NCI-H1417 (cell line): ENCODE measurements around the gene NEU2.
"Not testable (repeated sequence)": the region's sequence is repeated elsewhere in the genome, so short reads cannot be mapped to it uniquely, and the experiment has no call there.

Source experiments
- DNase-seq, 3 experiments: peaks; one replicate each; lab custom pipeline; 2025; lab: John Stamatoyannopoulos, UW

The NEU2 gene

DNA sequence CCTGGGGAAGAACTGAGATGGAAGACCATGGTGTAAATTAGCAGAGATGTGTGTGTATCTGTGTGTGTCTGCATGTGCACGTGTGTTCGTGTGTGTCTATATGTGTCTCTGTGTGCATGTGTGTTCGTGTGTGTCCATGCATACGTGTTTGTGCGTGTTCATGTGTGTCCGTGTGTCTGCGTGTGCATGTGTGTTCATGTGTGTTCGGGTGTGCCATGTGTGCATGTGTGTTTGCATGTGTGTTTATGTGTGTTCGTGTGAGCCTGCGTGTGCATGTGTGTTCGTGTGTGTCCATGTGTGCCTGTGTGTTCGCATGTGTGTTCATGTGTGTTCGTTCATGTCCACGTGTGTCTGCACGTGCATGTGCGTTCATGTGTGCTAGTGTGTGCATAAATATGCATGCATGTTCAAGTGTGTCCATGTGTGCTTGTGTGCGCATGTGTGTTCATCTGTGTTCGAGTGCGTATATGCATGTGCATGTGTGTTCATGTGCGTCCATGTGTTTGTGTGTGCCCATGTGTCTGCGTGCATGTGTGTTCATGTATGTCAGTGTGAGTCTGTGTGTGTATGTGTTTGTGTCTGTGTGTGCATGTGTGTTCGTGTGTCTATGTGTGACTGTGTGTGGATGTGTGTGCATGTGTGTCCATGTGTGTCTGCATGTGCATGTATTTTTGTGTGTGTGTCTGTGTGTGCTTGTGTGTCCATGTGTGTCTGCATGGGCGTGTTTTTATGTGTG is 3.1 kb downstream of the NEU2 start:
- no peak for DNase-seq

DNA sequence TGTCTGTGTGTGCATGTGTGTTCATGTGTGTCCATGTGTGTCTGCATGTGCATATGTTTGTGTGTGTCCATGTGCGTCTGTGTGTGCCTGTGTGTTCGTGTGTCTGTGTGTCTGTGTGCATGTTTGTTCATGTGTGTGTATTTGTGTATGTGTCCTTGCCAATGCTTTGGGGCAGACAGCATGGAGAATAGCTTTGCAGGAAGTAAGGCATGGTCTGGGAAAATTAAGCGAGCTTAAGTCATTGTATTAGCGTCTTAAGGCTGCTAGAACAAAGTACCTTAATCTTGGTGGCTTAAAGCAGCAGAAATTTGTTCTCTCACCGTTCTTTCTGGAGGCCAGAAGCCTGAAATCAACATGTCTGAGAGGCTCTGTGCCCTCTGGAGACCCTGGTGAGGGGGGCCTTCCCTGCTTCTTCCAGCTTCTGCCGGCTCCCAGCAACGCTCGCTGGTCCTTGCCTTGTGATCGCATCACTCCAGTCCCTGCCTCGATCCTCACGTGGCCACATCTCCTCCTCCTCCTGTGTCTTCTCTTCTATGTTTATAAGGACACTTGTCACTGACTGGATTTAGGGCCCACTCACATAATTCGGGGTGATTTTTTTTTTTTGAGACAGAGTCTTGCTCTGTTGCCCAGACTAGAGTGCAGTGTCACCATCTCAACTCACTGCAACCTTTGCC is 3.8 kb downstream of the NEU2 start:
- DNase-seq: no peak

DNA sequence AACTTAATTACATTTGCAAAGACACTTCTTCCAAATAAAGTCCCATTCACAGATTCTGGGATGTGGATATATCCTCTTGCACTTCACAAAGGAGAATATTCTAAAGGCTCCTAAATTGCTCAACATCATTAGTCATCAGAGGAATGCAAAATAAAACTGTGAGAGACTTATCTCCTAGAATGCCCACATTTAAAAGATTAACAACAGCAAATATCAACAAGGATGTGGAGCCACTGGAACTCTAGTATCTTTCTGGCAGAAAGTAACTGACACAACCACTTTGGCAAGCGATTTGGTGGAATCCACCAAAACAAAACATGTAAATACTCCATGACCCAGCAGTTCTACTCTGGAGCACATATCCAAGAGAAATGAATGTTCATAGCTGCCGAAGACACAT is 4.6 kb downstream of the NEU2 start:
- DNase-seq: no peak

GRCh38 chr2:233039212-233039845 is 6.9 kb downstream of the NEU2 start:
- DNase-seq: no peak

GRCh38 chr2:233039846-233040530 is 7.5 kb downstream of the NEU2 start:
- no peak for DNase-seq

GRCh38 chr2:233040571-233040970 is 8.1 kb downstream of the NEU2 start:
- no peak for DNase-seq

GRCh38 chr2:233041722-233042323 is 9.4 kb downstream of the NEU2 start:
- no peak for DNase-seq

GRCh38 chr2:233042549-233042948 is 10.1 kb downstream of the NEU2 start:
- DNase-seq: no peak

DNA sequence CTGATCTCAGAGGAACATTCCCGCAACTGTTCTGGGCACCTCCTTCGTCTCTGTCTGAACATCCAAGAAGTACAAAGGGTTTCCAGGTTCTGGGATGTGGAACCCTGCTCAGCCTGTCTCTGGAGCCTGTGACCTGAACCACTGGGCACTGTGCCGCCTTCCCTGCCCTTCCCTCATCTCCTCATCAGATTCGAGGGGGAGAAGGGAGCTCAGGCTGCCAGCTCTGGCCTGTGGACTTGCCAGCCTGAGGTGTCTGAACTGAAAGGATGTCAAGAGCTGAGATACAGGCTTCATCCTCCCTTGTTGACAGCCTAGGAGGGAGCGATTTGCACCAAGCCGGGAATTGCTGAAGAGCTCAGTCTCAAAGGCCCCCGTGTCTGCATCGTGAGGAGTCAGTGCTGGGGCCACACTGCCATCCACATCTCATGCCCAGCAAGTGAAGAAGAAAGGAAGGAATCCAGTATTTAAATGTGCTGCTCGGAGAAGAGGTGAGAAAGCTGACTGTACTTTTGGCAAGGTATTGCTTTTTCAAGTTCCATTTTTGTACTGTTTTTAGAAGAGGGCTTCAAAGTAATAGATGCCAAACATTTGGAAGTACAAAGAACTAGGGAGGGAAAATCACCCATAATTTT is 12.6 kb downstream of the NEU2 start:
- no peak for DNase-seq

DNA sequence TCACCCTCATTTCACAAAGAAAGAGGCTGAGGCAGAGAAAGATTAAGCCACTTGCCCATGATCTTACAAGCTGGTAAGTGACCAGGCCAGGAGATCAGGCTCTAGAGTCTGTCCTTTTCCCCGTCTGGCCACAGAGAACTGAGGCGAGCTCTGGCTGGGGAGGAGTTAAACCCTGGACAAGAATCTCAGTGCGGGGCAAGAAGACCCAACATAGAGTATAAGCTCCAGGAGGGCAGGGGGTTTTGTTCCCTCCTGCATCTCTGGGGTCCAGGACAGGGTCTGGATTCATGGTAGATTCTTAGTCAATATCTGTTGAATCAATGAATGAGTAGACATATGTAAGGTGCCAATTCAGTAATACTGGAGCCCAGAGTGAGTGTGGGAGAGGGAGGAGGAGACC is 14.7 kb downstream of the NEU2 start:
- no peak for DNase-seq

GRCh38 chr2:233047667-233048066 is 15.2 kb downstream of the NEU2 start:
- DNase-seq: no peak

- no peak for DNase-seq
These were observed 16.2 kb downstream of the NEU2 start for GRCh38 chr2:233048569-233049193.

DNA sequence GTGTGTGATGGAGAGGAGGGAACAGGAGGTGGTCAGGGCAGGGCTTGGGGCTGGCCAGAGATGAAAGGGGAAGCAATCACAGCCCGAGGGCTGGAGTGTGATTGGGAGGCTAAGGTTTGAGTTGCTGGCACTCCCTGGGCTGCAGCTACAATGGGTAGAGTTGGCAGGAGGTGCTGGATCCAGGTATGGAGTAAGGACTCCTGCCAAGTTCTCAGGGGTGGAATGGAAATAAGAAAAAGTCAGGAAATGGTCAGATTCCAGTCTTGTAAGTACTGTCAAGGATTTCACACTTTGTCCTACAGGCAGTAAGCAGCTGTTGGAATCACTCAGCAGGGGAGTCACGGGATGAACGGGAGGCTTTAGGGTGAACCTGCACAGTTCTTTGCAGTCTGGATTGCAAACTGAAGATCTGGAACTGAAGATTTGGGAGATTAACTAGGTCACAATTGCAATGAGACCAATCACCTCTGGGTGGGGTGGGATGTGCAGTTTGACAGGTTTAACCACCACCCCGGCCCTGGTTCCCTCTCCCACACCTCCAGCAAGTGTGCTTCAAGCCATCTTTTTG is 16.8 kb downstream of the NEU2 start:
- no peak for DNase-seq

DNA sequence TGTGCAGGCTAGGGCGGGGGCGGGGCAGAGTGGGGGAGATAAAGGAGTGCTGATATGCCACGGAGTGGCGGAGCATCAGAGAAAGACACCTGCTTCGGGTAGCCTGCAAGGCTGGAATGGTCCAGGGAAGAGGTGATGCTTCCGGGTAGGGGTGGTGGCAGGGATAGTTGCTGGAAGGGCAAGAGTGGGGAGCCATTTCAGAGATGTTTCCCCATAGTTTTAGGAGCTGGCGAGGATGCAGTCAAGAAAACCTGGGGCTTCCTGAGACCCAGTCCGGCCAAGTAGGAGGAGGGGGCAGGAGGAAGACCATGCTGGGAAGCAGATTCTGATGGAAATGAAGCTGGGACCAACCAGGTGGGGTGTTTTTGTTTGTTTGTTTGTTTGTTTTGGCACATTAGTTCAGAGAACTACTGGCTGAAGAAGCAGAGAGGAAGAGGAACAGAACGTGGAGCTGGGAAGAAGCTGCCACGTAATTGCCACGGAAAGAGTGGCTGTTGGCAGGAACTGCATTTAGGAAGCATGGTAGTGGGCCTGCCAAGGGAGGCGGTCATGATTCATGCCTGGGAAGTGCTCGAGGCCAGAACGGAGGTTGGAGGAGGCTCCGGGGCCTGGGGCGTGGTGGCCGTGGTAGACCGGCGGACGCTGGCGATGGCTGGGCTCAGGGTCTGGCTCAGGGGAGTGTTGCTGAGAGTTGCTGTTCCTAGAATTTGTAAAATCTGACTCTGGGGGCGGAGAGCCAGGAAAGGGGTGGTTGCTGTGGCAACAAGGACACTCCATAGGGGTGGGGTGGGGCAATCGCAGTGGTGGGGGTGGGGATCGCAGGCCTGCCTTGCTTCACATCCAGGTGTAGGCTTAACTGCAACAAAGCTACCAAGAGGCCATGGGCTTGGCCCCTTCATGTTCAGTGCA is 19.0 kb downstream of the NEU2 start:
- no peak for DNase-seq

GRCh38 chr2:233052517-233052916 is 20.0 kb downstream of the NEU2 start:
- DNase-seq: not testable (repeated sequence)

DNA sequence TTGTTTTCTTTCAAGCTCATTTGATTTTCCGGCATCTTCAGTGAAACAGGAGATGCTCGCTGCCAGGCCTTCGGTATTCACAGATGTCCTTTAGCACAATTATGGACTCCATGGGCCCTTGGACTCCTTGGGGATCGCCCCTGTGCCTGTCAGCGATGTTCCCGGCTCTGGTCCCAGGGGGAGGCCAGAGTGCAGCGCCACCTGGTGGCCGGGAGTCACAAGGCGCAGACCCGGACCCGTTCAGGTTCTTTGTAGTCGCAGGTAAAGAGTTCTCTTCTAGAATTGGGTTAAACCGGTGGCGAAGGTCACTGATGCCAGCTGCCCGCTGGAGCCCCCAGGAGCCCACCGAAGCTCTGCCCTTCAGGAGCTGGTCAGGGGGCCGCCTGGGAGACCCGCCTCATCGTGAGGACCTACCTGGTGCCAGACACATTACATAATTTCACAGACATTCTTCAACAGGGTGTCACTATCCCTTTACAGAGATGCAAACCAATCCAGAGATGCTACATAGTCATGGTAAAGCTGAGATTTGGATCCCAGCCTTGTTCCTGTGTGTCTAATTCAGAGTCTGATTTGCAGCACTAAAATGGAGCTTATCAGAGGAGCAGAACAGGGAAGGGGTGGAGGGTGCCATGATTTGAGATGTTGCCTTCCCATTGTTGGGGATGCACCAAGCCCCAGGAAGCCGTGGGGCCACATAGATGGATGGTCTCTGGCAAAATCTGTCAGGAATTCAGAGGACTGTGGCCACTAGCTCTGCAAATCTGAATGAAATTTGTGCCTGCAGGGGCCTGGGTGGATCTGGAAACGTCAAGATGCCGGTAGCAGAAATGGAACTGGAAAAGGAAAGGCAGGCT is 21.7 kb downstream of the NEU2 start:
- peak; percentile 12 to 58 (median 33) for DNase-seq

- DNase-seq: no peak
These were observed 22.9 kb downstream of the NEU2 start for GRCh38 chr2:233055362-233055761.

DNA sequence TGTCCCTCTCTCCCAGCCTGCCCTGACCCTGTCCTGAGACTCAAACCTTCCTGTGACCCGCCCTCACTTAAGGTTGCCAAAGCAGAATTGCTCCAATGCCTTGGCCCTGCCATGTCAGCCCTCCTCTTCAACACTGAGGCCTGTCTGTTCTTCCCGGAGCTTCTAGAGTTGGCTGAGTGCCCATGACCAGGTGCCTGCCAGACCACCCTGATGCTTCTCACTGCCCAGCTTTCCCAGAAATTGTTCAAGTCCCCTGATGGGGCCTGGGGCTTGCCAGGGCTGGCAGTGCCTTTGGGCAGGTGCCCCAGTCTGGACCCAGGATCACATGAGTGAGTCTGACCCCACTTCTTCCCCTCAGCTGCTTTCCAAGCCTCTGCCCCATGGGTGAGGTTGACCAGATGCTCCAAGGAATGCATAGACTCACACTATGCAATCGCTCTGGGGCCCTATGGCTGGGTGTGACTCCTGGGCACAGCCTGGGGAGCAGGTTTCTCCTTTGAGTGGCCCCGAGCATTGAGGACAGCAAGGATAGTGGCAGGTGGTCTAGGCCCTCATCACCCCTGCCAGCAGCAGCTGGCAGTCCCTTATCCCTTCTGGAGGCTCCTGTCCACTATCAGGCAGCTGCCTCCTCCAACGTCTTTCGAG is 24.6 kb downstream of the NEU2 start:
- no peak for DNase-seq
